ENCODE data around the gene ROR1.

The ROR1 gene

GRCh38 chr1:63901094-63901493 is 127.3 kb downstream of the ROR1 start:
- Histone ChIP-seq H3K4me2 (ENCODE audit: insufficient read depth, low read length) (no peak overlapping the region), H3K4me3 (ENCODE audit: low read depth in 1 of 2, low read length in 2 of 2) (no peak overlapping the region), H3K79me2 (ENCODE audit: insufficient read depth, low read length) (no peaks in the 10 kb centered on the region), H2AFZ (ENCODE audit: low read depth, low read length) (no peak overlapping the region), H3K27ac (ENCODE audit: low read length) (no peak overlapping the region), H3K36me3 (ENCODE audit: insufficient read depth, low read length) (no peaks in the 10 kb centered on the region), H3K9me3 (ENCODE audit: insufficient read depth, low read length, severe bottlenecking) (no peaks in the 10 kb centered on the region), H4K20me1 (ENCODE audit: insufficient read depth, low read length) (no peaks in the 10 kb centered on the region), H3K27me3 (ENCODE audit: insufficient read depth, low read length, poor library complexity) (peaks cover 8% of the 10 kb centered on the region), H3K9ac (ENCODE audit: low read depth, low read length) (no peak overlapping the region), H3K4me1 (ENCODE audit: insufficient read depth, low read length) (no peaks in the 10 kb centered on the region)
- no peak for TF ChIP-seq CTCF (IDR thresholded peaks at IDR 0.05; ENCODE audit: borderline replicate concordance, extremely low read depth, low read length, poor library complexity, severe bottlenecking)
- TF ChIP-seq EZH2 (IDR thresholded peaks at IDR 0.05; ENCODE audit: borderline replicate concordance, low read depth, low read length, severe bottlenecking), result no peak
- no peak for DNase-seq
- ATAC-seq (ENCODE audit: insufficient read depth, low read depth), result no peak

- no peak overlapping the region for H3K4me3 ChIP-seq (ENCODE audit: low read depth in 1 of 2, low read length in 2 of 2)
- H2AFZ ChIP-seq (ENCODE audit: low read depth, low read length), result no peak overlapping the region
- no peaks in the 10 kb centered on the region for H3K79me2 ChIP-seq (ENCODE audit: insufficient read depth, low read length)
- no peak overlapping the region for H3K27ac ChIP-seq (ENCODE audit: low read length)
- ATAC-seq (ENCODE audit: insufficient read depth, low read depth) (no peak), DNase-seq (no peak)
- H3K9me3 ChIP-seq (ENCODE audit: insufficient read depth, low read length, severe bottlenecking), result no peaks in the 10 kb centered on the region
- no peak overlapping the region for H3K9ac ChIP-seq (ENCODE audit: low read depth, low read length)
- no peaks in the 10 kb centered on the region for H4K20me1 ChIP-seq (ENCODE audit: insufficient read depth, low read length)
- no peaks in the 10 kb centered on the region for H3K36me3 ChIP-seq (ENCODE audit: insufficient read depth, low read length)
- no peak for TF ChIP-seq CTCF (IDR thresholded peaks at IDR 0.05; ENCODE audit: borderline replicate concordance, extremely low read depth, low read length, poor library complexity, severe bottlenecking)
- TF ChIP-seq EZH2 (IDR thresholded peaks at IDR 0.05; ENCODE audit: borderline replicate concordance, low read depth, low read length, severe bottlenecking), result no peak
- H3K4me1 ChIP-seq (ENCODE audit: insufficient read depth, low read length), result no peaks in the 10 kb centered on the region
- no peak overlapping the region for H3K4me2 ChIP-seq (ENCODE audit: insufficient read depth, low read length)
- H3K27me3 ChIP-seq (ENCODE audit: insufficient read depth, low read length, poor library complexity), result peaks cover 12% of the 10 kb centered on the region
Observed at GRCh38 chr1:63902844-63903589, 129.2 kb downstream of the ROR1 start.

GRCh38 chr1:63903947-63904610 is 130.3 kb downstream of the ROR1 start:
- Histone ChIP-seq H3K9me3 (ENCODE audit: insufficient read depth, low read length, severe bottlenecking) (no peaks in the 10 kb centered on the region), H4K20me1 (ENCODE audit: insufficient read depth, low read length) (no peaks in the 10 kb centered on the region), H3K4me1 (ENCODE audit: insufficient read depth, low read length) (no peaks in the 10 kb centered on the region), H3K4me3 (ENCODE audit: low read depth in 1 of 2, low read length in 2 of 2) (no peak overlapping the region), H3K79me2 (ENCODE audit: insufficient read depth, low read length) (no peaks in the 10 kb centered on the region), H2AFZ (ENCODE audit: low read depth, low read length) (no peak overlapping the region), H3K27ac (ENCODE audit: low read length) (no peak overlapping the region), H3K36me3 (ENCODE audit: insufficient read depth, low read length) (no peaks in the 10 kb centered on the region), H3K4me2 (ENCODE audit: insufficient read depth, low read length) (no peak overlapping the region), H3K27me3 (ENCODE audit: insufficient read depth, low read length, poor library complexity) (peaks cover 12% of the 10 kb centered on the region), H3K9ac (ENCODE audit: low read depth, low read length) (no peak overlapping the region)
- TF ChIP-seq CTCF (IDR thresholded peaks at IDR 0.05; ENCODE audit: borderline replicate concordance, extremely low read depth, low read length, poor library complexity, severe bottlenecking), result no peak
- TF ChIP-seq EZH2 (IDR thresholded peaks at IDR 0.05; ENCODE audit: borderline replicate concordance, low read depth, low read length, severe bottlenecking), result no peak
- ATAC-seq (ENCODE audit: insufficient read depth, low read depth) (no peak), DNase-seq (no peak)
